SK-N-SH (cell line): ENCODE data around the gene CISTR. TPM values are rescaled to one million over a fixed set of nuclear protein-coding genes. Genes with fewer than 3 reads are reported as not detected.

ENCODE experiments used
- CTCF ChIA-PET: fragments of 300-600, 350-600 bp; formaldehyde crosslinking; extraction: SDS; loops from one replicate; lab custom pipeline; 2021; lab: Yijun Ruan, JAX
- POLR2A ChIA-PET: fragments of 350-600 bp; sonication (Branson Sonifier 250); formaldehyde crosslinking; extraction: SDS; loops from one replicate; lab custom pipeline; 2020; ENCODE audit warnings: antibody characterized with exemption, inconsistent platforms; lab: Yijun Ruan, JAX
- DNase-seq: peaks from one replicate; pipeline ENCODE4 v3.0.0; 2012
- H2AFZ ChIP-seq: fragments of 200-600 bp; sonication (generic); 2 replicates; pipeline ENCODE4 v1.8.1; 2016; ENCODE audit warnings: antibody characterized with exemption, mild to moderate bottlenecking, low read depth
- H3F3A ChIP-seq: fragments of 200-600 bp; sonication (generic); replicated peaks from 2 replicates; pipeline ENCODE3; 2016; ENCODE audit warnings: antibody characterized with exemption, mild to moderate bottlenecking; ENCODE audit not compliant: insufficient read depth
- H3K27ac ChIP-seq, 2 experiments: fragments of 200-500 bp in 1 of 2; fragments of 200-600 bp in 1 of 2; sonication (Bioruptor generic) in 1 of 2; sonication (generic), shearing (Covaris generic) in 1 of 2; 2 replicates each; pipeline versions ENCODE4 v1.5.1 to v1.6.1; 2014 to 2016; ENCODE audit warnings: low read depth in 2 of 2, inconsistent platforms in 1 of 2, low read length in 1 of 2, mild to moderate bottlenecking in 1 of 2, mixed read lengths in 1 of 2
- H3K27me3 ChIP-seq: fragments of 200-600 bp; sonication (generic), shearing (Covaris generic); 2 replicates; pipeline ENCODE4 v1.6.1; 2016; ENCODE audit warnings: mixed run types; ENCODE audit not compliant: insufficient read depth
- H3K36me3 ChIP-seq, 2 experiments: fragments of 200-500 bp in 1 of 2; fragments of 200-600 bp in 1 of 2; sonication (Bioruptor generic) in 1 of 2; sonication (generic) in 1 of 2; replicated peaks in 1 of 2; 2 replicates each; pipeline versions ENCODE3 to v1.5.1; 2014 to 2016; ENCODE audit warnings: low read length in 1 of 2, mild to moderate bottlenecking in 1 of 2; ENCODE audit not compliant: insufficient read depth in 2 of 2, control insufficient read depth in 1 of 2
- H3K4me1 ChIP-seq, 2 experiments: fragments of 200-500 bp in 1 of 2; fragments of 200-600 bp in 1 of 2; sonication (Bioruptor generic) in 1 of 2; sonication (generic), shearing (Covaris generic) in 1 of 2; 2 replicates each; pipeline versions ENCODE4 v1.5.1 to v1.6.1; 2014 to 2016; ENCODE audit warnings: low read depth in 1 of 2, low read length in 1 of 2, mixed run types in 1 of 2; ENCODE audit not compliant: insufficient read depth in 2 of 2, control insufficient read depth in 1 of 2
- H3K4me2 ChIP-seq: fragments of 200-600 bp; sonication (generic), shearing (Covaris generic); 2 replicates; pipeline ENCODE4 v1.6.1; 2017; ENCODE audit warnings: mixed run types
- H3K4me3 ChIP-seq, 2 experiments: fragments of 200-500 bp in 1 of 2; fragments of 200-600 bp in 1 of 2; sonication (Bioruptor generic) in 1 of 2; sonication (generic), shearing (Covaris generic) in 1 of 2; 2 replicates each; pipeline versions ENCODE4 v1.5.1 to v1.8.1; 2014 to 2016; ENCODE audit warnings: low read depth in 2 of 2, inconsistent platforms in 1 of 2, low read length in 1 of 2, mild to moderate bottlenecking in 1 of 2, mixed read lengths in 1 of 2, moderate library complexity in 1 of 2
- H3K79me2 ChIP-seq: fragments of 200-600 bp; sonication (generic); 2 replicates; pipeline ENCODE4 v1.8.1; 2017; ENCODE audit warnings: mild to moderate bottlenecking; ENCODE audit not compliant: insufficient read depth
- H3K9ac ChIP-seq: fragments of 200-600 bp; sonication (generic); 2 replicates; pipeline ENCODE4 v1.6.1; 2017; ENCODE audit warnings: mixed run types
- H3K9me2 ChIP-seq: fragments of 200-600 bp; sonication (generic); 2 replicates; pipeline ENCODE4 v1.6.1; 2017; ENCODE audit warnings: mixed run types
- H3K9me3 ChIP-seq: fragments of 200-600 bp; sonication (generic); 2 replicates; pipeline ENCODE4 v1.6.1; 2017; ENCODE audit warnings: mixed run types, mild to moderate bottlenecking, moderate library complexity
- H4K20me1 ChIP-seq: fragments of 200-600 bp; sonication (generic); 2 replicates; pipeline ENCODE4 v1.6.1; 2017; ENCODE audit warnings: mild to moderate bottlenecking, mixed run types; ENCODE audit not compliant: insufficient read depth
- CTCF ChIP-seq: fragments of 200-600 bp; sonication (generic); IDR thresholded peaks from 2 replicates; pipeline ENCODE4 v1.6.1; 2017; ENCODE audit warnings: antibody characterized with exemption, mild to moderate bottlenecking, moderate library complexity
- EP300 ChIP-seq, 2 experiments: IDR thresholded peaks; 2 replicates each; pipeline versions ENCODE4 v1.4.0 to v1.6.1; 2012; ENCODE audit warnings: borderline replicate concordance in 1 of 2, low read depth in 1 of 2, low read length in 1 of 2
- FOSL2 ChIP-seq: IDR thresholded peaks from 2 replicates; pipeline ENCODE4 v1.4.0; 2012; ENCODE audit warnings: low read depth, mild to moderate bottlenecking, moderate library complexity, borderline replicate concordance
- FOXM1 ChIP-seq: IDR thresholded peaks from 2 replicates; pipeline ENCODE4 v1.4.0; 2012; ENCODE audit warnings: low read depth, mild to moderate bottlenecking
- GATA2 ChIP-seq: sonication (generic); formaldehyde crosslinking; IDR thresholded peaks from 2 replicates; pipeline ENCODE4 v1.5.0; 2020; ENCODE audit warnings: mild to moderate bottlenecking, missing genetic modification reagents
- IRF3 ChIP-seq: fragments of 150-350 bp; IDR thresholded peaks from 2 replicates; pipeline ENCODE4 v1.6.1; 2016; ENCODE audit warnings: mild to moderate bottlenecking, low read depth, low read length
- MAX ChIP-seq: IDR thresholded peaks from 2 replicates; pipeline ENCODE4 v1.4.0; 2012; ENCODE audit warnings: low read depth
- MXI1 ChIP-seq: IDR thresholded peaks from 2 replicates; pipeline ENCODE4 v1.6.1; 2012; ENCODE audit warnings: mild to moderate bottlenecking, low read depth, low read length, improper control_type of control experiment
- NFIC ChIP-seq: IDR thresholded peaks from 2 replicates; pipeline ENCODE4 v1.4.0; 2012; ENCODE audit warnings: borderline replicate concordance
- PBX3 ChIP-seq: IDR thresholded peaks from 2 replicates; pipeline ENCODE4; 2012
- RAD21 ChIP-seq: IDR thresholded peaks from 2 replicates; pipeline ENCODE4 v1.6.1; 2012; ENCODE audit warnings: mild to moderate bottlenecking, low read length
- SIN3A ChIP-seq: IDR thresholded peaks from 2 replicates; pipeline ENCODE4 v1.6.1; 2012; ENCODE audit warnings: low read depth, mild to moderate bottlenecking, low read length, moderate library complexity, borderline replicate concordance
- TAF1 ChIP-seq: IDR thresholded peaks from 2 replicates; pipeline ENCODE4 v1.6.1; 2012; ENCODE audit warnings: low read depth, mild to moderate bottlenecking, low read length, moderate library complexity, borderline replicate concordance
- USF1 ChIP-seq: IDR thresholded peaks from 2 replicates; pipeline ENCODE4 v1.4.0; 2012; ENCODE audit warnings: low read depth, borderline replicate concordance
- USF2 ChIP-seq: fragments of 150-350 bp; IDR thresholded peaks from 2 replicates; pipeline ENCODE4 v1.6.1; 2017; ENCODE audit warnings: antibody characterized with exemption, low read length, low read depth, borderline replicate concordance
- ZBTB33 ChIP-seq: IDR thresholded peaks from 2 replicates; pipeline ENCODE4 v1.4.0; 2012; ENCODE audit warnings: low read depth, borderline replicate concordance
- WGBS: methylation state at CpG from one replicate; pipeline ENCODE4 v1.1.6; 2017; ENCODE audit warnings: low lambda C conversion rate; 5-methylcytosine and 5-hydroxymethylcytosine counted together
- polyA plus RNA-seq, 3 experiments: library from polyadenylated mRNA; depleted of rRNA; stranded (reverse); fragments of >200 nt; gene quantifications; 2 replicates each; pipeline ENCODE4 v1.2.3, GENCODE V29; 2012

The CISTR gene
- polyA plus RNA-seq, 1 of the 3 experiments (the other 2 are of a cell fraction): not detected

GRCh38 chr12:53758081-53758729 lies 6.4 kb upstream of the CISTR start:
- Histone ChIP-seq H3K4me1 (peaks cover 2 to 9% of the 10 kb centered on the region in 2 experiments; a peak in 1 of 4 replicates), H4K20me1 (no peaks in the 10 kb centered on the region), H3K27me3 (peaks cover 87% of the 10 kb centered on the region), H3K79me2 (no peaks in the 10 kb centered on the region), H3K36me3 (no peaks in the 10 kb centered on the region), H3K4me3 (no peak overlapping the region), H3K9me2 (no peaks in the 10 kb centered on the region), H3K9me3 (no peaks in the 10 kb centered on the region), H2AFZ (no peak overlapping the region), H3K4me2 (no peak overlapping the region), H3K9ac (no peak overlapping the region), H3F3A (no peaks in the 10 kb centered on the region), H3K27ac (no peak overlapping the region)
- POLR2A ChIA-PET: no interaction called here
- WGBS: 5% methylated on average over 7 of the region's 7 CpGs
- no peak for TF ChIP-seq IRF3
- no peak for TF ChIP-seq GATA2 (CRISPR knock-in tag)
- no peak for TF ChIP-seq PBX3
- no peak for TF ChIP-seq MAX
- TF ChIP-seq CTCF: no peak
- TF ChIP-seq RAD21: no peak
- no peak for TF ChIP-seq USF1
- TF ChIP-seq ZBTB33: no peak
- no peak for TF ChIP-seq FOSL2
- TF ChIP-seq TAF1: no peak
- TF ChIP-seq SIN3A: no peak
- TF ChIP-seq EP300 (IDR thresholded peaks at IDR 0.05; ENCODE audit: borderline replicate concordance in 1 of 2, low read depth in 1 of 2, low read length in 1 of 2): no peak
- no peak for TF ChIP-seq MXI1
- TF ChIP-seq NFIC: no peak
- TF ChIP-seq USF2: no peak
- TF ChIP-seq FOXM1: no peak
- DNase-seq: no peak
- CTCF ChIA-PET: interaction anchor here (0.9 to 10.5 kb wide), 11 partner anchors 8 to 642 kb away, joined by 3 to 121 read pairs (median 9); no protein-coding TSS in a partner anchor
